GM12801 (cell line): Measurements from ENCODE around the gene MEGF8.

Source experiments
- TF ChIP-seq, protein P1 (sequence below): IDR thresholded peaks from one replicate; pipeline ENCODE4 v1.5.1; 2011; ENCODE audit warnings: control low read depth; ENCODE audit not compliant: insufficient read length; ENCODE audit errors: extremely low read depth

Gene MEGF8

DNA sequence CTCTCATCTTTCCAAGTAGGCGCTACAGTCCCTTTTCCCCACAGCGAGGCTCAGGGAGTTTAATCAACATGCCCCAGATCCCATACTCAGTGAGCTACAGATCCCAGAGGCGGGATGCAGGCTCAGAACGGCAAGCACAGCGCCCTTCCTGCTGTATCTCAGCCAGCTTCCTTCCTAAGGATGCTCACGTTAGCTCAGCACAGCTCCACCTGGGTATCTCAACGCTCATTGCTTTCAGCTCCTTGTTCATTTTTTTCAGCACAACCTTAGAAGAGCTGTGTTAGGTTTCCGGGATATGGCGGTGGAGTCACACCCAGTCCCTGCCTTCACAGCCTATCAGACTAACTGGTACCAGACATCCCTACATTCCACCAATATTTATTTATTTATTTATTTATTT is 3.1 kb upstream of the MEGF8 start:
- TF ChIP-seq, protein P1, sequence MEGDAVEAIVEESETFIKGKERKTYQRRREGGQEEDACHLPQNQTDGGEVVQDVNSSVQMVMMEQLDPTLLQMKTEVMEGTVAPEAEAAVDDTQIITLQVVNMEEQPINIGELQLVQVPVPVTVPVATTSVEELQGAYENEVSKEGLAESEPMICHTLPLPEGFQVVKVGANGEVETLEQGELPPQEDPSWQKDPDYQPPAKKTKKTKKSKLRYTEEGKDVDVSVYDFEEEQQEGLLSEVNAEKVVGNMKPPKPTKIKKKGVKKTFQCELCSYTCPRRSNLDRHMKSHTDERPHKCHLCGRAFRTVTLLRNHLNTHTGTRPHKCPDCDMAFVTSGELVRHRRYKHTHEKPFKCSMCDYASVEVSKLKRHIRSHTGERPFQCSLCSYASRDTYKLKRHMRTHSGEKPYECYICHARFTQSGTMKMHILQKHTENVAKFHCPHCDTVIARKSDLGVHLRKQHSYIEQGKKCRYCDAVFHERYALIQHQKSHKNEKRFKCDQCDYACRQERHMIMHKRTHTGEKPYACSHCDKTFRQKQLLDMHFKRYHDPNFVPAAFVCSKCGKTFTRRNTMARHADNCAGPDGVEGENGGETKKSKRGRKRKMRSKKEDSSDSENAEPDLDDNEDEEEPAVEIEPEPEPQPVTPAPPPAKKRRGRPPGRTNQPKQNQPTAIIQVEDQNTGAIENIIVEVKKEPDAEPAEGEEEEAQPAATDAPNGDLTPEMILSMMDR = no peak

DNA sequence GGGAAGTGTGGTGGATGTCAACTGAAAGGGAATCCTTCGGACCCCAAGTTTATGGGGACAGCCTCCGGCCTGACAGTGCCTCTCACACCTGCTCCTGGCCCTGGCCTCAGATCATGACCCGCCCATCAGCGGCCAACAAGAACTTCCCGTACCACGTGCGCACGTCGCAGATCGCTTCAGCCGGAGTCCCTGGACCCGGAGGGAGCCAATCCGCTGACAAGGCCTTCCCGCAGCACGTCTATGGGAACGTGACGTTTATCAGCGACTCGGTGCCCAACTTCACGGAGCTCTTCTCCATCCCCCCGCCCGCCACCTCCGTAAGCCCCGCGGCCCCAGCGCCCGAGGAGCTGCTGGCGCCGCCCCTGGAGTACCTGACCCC is 2.0 kb upstream of the MEGF8 start:
- TF ChIP-seq, protein P1 = no peak

DNA sequence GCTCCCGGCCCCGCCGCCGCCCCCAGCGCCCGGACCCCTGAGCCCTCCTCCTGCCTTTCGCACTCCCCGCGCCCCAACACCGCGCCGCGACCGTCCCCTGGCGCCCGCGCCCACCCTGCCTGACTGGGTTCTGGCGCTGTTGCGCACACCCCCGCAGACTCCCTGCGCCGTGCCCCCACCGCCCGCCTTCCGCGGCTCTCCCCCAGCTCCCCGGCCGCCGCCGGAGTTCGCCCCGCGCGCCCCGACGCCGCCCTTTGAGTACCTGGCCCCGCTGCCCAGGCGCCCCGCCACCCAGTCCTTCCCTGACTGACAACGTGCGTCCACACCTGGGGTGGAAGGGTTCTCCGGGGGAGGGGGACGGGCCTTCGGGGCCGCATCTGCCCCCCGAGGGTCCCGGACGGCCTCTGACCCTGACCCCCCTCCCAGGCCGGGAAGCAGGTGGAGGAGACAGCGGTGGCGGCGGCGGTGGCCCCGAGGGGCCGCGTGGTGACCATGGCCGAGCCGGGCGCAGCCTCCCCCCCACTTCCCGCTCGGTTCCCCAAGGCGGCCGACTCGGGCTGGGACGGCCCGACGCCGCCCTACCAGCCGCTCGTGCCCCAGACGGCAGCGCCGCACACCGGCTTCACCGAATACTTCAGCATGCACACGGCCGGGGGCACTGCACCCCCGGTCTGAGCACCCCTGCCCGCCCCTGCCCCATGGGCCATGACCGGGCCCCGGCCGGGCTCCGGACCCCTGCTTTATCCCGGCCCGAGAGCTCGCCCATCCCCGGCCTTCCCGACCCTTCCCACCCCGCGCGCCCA is 1.4 kb upstream of the MEGF8 start:
- TF ChIP-seq, protein P1 = no peak

DNA sequence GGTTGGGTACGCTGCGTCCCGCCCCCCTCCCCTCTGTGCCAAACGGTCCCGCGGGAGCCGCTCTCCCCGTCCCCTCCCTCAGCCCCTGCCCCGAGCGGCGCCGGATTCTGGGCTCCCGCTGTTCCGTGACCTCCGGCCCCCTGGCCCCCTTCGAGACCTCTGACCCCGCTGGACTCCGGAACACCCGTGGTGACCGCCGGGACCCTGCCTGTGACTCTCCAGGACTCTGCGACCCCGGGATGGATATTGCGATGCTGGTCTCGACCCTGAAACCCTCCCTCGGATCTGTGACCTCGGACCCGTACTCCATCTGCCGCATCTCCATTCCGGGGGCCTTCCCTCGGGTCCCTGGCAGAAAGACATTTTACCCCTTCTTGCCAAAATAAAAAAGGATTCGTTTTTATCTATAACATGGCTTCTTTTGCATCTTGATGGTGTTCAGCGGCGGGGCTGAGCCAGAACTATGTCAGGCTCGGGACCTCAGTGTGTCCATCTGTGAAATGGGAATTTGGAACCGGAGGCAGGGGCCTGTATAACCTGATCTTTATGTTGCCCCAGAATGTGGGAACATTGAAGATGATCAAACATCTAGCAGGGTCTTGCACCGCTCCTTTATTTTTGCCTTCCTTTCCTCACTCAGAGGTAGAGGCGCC is 654 bp upstream of the MEGF8 start:
- TF ChIP-seq, protein P1 = peak; percentile 92

DNA sequence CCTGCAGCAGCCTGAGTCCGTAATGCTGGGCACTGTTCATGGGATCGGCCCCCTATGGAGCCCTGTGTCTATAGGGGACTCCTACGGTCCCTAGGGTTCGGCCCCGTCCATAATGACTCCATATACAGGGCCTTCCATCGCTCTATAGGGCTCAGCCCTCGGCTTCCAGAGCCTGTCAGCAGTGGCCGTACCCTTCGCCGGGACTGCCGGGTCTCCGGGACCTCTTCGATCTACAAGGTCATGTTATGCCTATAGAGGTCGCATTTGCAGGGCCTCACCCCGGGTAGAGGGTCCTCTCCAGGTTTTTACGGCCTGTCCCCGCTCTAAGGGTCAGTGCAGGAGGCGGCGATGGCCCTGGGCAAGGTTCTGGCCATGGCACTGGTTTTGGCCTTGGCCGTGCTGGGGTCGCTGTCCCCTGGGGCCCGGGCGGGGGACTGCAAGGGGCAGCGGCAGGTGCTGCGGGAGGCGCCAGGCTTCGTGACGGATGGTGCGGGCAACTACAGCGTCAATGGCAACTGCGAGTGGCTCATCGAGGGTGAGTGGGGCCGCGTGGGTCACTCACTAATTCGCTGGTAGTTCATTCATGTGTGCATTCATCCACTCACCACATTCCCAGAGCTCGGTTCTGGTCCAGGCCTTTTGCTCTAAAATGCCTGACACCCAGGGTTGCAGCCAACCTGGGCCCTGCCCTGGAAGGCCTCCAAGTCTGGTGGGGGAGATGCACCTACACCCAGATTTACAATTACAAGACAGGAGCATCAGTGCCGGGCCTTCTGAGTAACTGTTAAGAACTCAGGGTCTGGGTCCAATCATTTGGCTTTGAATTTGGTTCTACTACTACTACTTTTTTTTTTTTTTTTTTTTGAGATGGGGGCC is 699 bp downstream of the MEGF8 start:
- TF ChIP-seq, protein P1 = no peak

DNA sequence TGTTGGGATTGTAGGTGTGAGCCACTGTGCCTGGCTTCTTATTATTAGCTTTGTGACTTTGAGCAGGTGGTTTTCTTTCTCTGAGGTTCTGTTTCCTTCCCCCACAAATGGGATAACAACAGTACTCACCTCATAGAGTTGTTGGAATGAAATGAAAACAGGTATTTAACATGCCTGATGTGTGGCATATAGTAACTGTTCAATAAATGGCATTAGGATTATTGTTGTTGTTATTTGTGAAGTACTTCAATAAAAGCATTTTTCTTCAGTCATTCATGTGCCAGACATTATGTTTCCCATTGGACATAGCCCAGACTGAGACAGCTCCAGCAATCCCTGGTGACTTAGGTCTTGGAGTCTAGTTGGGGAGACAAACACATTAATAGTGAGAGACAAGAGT is 1.5 kb downstream of the MEGF8 start:
- TF ChIP-seq, protein P1 = no peak

DNA sequence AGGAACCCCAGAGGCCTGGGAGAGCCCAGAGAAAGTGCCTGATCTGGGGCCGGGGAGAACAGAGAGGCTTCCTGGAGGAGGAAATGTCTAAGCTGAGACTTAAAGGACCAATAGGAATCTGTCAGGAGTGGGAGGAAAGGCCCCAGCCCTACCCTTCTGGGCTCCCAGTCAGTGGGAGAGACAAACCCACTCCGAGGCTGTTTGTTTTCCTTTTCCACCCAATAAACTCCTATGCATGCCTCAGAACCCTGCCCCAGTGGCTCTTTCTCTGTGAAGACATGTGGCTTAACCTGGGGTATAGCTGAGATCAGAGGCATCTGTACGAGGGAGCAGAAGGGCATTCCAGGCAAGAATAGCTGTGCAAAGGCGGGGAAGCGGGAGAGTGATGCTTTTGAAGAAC is 1.9 kb downstream of the MEGF8 start:
- TF ChIP-seq, protein P1 = no peak
